CD4-positive, CD25-positive, alpha-beta regulatory T cell (primary cell): ENCODE measurements around the gene CHTF18. TPM values are rescaled to one million over a fixed set of nuclear protein-coding genes. Genes with fewer than 3 reads are reported as not detected.
A peak's percentile ranks its signal among the peaks of the same experiment; 100 is the strongest.
"Not testable (repeated sequence)": the region's sequence is repeated elsewhere in the genome, so short reads cannot be mapped to it uniquely, and the experiment has no call there.

Source experiments
- ATAC-seq, 2 donors: fragments of 150-1000 bp; cut with Tn5 transposase; one replicate each; pipeline ENCODE4 v1.10.0; 2021; ENCODE audit warnings: low read depth in 2 of 2, moderate number of reproducible peaks in 2 of 2, moderate library complexity in 1 of 2
- DNase-seq, 3 donors: peaks; one replicate each; pipeline versions ENCODE4 v3.0.0 to v3.0.0-alpha.2; 2012 to 2022; ENCODE audit warnings: mixed read lengths in 1 of 3
- H3K27ac ChIP-seq: one replicate; pipeline ENCODE4 v1.7.0; 2013; ENCODE audit warnings: mild to moderate bottlenecking, low read length; ENCODE audit not compliant: insufficient read depth, poor library complexity, severe bottlenecking
- H3K27me3 ChIP-seq: one replicate; pipeline ENCODE4 v1.7.0; 2013; ENCODE audit warnings: low read length; ENCODE audit not compliant: control insufficient read depth, insufficient read depth
- H3K36me3 ChIP-seq: one replicate; pipeline ENCODE4 v1.7.0; 2013; ENCODE audit warnings: mild to moderate bottlenecking, low read length, moderate library complexity; ENCODE audit not compliant: control insufficient read depth, insufficient read depth
- H3K4me1 ChIP-seq: 2 replicates; pipeline ENCODE4 v1.7.0; 2013; ENCODE audit warnings: mild to moderate bottlenecking, low read length; ENCODE audit not compliant: insufficient read depth, control insufficient read depth, poor library complexity, severe bottlenecking
- H3K4me3 ChIP-seq: one replicate; pipeline ENCODE4 v1.7.0; 2013; ENCODE audit warnings: low read depth, mild to moderate bottlenecking, low read length, moderate library complexity
- H3K9me3 ChIP-seq, 2 experiments: 1 replicate in 1 of 2; 2 replicates in 1 of 2; pipeline ENCODE4 v1.7.0; 2013; ENCODE audit warnings: low read length in 2 of 2, mild to moderate bottlenecking in 1 of 2, moderate library complexity in 1 of 2; ENCODE audit not compliant: control insufficient read depth in 2 of 2
- H3K27ac Mint-ChIP-seq, 3 donors: one replicate each; pipeline ENCODE4 v1.8.0; 2020 to 2022; ENCODE audit warnings: mild to moderate bottlenecking in 3 of 3, mixed read lengths in 3 of 3, moderate library complexity in 2 of 3
- H3K27me3 Mint-ChIP-seq: one replicate; pipeline ENCODE4 v1.8.0; 2022; ENCODE audit warnings: mild to moderate bottlenecking, mixed read lengths
- H3K36me3 Mint-ChIP-seq: one replicate; pipeline ENCODE4 v1.8.0; 2020; ENCODE audit warnings: mixed read lengths
- H3K4me1 Mint-ChIP-seq, 4 donors: one replicate each; pipeline ENCODE4 v1.8.0; 2020 to 2022; ENCODE audit warnings: mixed read lengths in 4 of 4, mild to moderate bottlenecking in 1 of 4
- H3K4me3 Mint-ChIP-seq, 4 donors: one replicate each; pipeline ENCODE4 v1.8.0; 2020 to 2022; ENCODE audit warnings: mild to moderate bottlenecking in 4 of 4, mixed read lengths in 4 of 4, moderate library complexity in 3 of 4
- H3K9me3 Mint-ChIP-seq, 7 donors: one replicate each; pipeline ENCODE4 v1.8.0; 2020 to 2022; ENCODE audit warnings: mixed read lengths in 7 of 7, mild to moderate bottlenecking in 3 of 7, moderate library complexity in 2 of 7
- polyA plus RNA-seq, 4 donors: library from polyadenylated mRNA; unstranded; fragments of 300-500 nt; fragmentation: Illumina TruSeq; gene quantifications; one replicate each; pipeline ENCODE4 v1.2.3, GENCODE V29; 2021
- total RNA-seq: library from RNA; stranded (reverse); gene quantifications from one replicate; pipeline ENCODE4 v1.2.3, GENCODE V29; 2022

Gene CHTF18
- total RNA-seq (28.8 TPM), polyA plus RNA-seq (1 to 10 TPM; 1.1 to 5.9 (median 2.8) TPM)

- peak; percentile 92 to 94 for ATAC-seq
- H3K4me1 ChIP-seq: peaks cover 29% of the 10 kb centered on the region
- Mint-ChIP-seq H3K36me3 (peaks cover 7% of the 10 kb centered on the region), H3K9me3 (no peaks in the 10 kb centered on the region), H3K27me3 (no peaks in the 10 kb centered on the region), H3K27ac (peak within 1 kb of the TSS in 1 of 3 donors; percentile 51), H3K4me1 (peaks cover 0 to 19% (median 2%) of the 10 kb centered on the region in 4 donors), H3K4me3 (peak within 1 kb of the TSS; percentile 63 to 87 (median 80))
- H3K4me3 ChIP-seq: peak within 1 kb of the TSS; percentile 44
- H3K27ac ChIP-seq: peak within 1 kb of the TSS; percentile 33
- DNase-seq: peak; percentile 90 to 94 (median 93)
- H3K27me3 ChIP-seq: no peaks in the 10 kb centered on the region
- H3K36me3 ChIP-seq: peaks cover 7% of the 10 kb centered on the region
- no peaks in the 10 kb centered on the region for H3K9me3 ChIP-seq
These were observed at the start of gene CHTF18 for GRCh38 chr16:788399-789126. TSS of gene CHTF18 (plus strand) at chr16:788620. CDS start at chr16:788685, 65 bp downstream.

- Histone ChIP-seq H3K36me3 (peaks cover 11% of the 10 kb centered on the region), H3K9me3 (no peaks in the 10 kb centered on the region), H3K4me1 (peaks cover 16% of the 10 kb centered on the region), H3K4me3 (no peak overlapping the region), H3K27ac (no peak overlapping the region), H3K27me3 (no peaks in the 10 kb centered on the region)
- Mint-ChIP-seq H3K27ac (no peak overlapping the region), H3K9me3 (peaks cover 0 to 2% (median 0%) of the 10 kb centered on the region in 7 donors), H3K4me1 (peaks cover 0 to 21% (median 1%) of the 10 kb centered on the region in 4 donors), H3K4me3 (peak overlapping the region; percentile 77 to 84 (median 80)), H3K27me3 (no peaks in the 10 kb centered on the region), H3K36me3 (peaks cover 8% of the 10 kb centered on the region)
- DNase-seq: no peak
- ATAC-seq: no peak
These were observed 48.6 kb upstream of the CHTF18 start for GRCh38 chr16:739560-740458.

DNA sequence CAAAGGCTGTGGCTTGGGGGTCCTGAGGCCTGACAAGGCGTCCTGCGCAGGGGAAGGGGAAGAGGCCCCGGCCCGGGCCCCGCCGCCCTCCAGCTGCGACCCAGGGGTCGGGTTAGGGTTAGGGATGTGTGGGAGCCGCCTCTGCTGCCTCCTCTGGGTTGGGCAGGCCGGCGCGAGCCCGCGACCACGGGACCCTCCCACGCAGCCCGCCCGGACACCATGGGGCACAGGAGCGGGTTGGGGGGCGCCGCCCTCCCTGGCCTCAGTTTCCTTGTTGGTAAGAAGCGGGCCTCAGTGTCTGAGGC, 48.0 kb upstream of the CHTF18 start:
- peaks cover 0 to 2% (median 0%) of the 10 kb centered on the region in 7 donors for H3K9me3 Mint-ChIP-seq
- ATAC-seq: no peak
- Histone ChIP-seq H3K4me1 (peaks cover 16% of the 10 kb centered on the region), H3K9me3 (no peaks in the 10 kb centered on the region), H3K4me3 (peak overlapping the region; percentile 18), H3K36me3 (peaks cover 11% of the 10 kb centered on the region), H3K27me3 (no peaks in the 10 kb centered on the region), H3K27ac (peak overlapping the region; percentile 77)
- peaks cover 0 to 21% (median 0%) of the 10 kb centered on the region in 4 donors for H3K4me1 Mint-ChIP-seq
- peak overlapping the region; percentile 79 to 92 (median 84) for H3K4me3 Mint-ChIP-seq
- H3K27me3 Mint-ChIP-seq: no peaks in the 10 kb centered on the region
- peak overlapping the region in 2 of 3 donors; percentile 43 to 67 for H3K27ac Mint-ChIP-seq
- no peak for DNase-seq
- H3K36me3 Mint-ChIP-seq: peaks cover 6% of the 10 kb centered on the region

DNA sequence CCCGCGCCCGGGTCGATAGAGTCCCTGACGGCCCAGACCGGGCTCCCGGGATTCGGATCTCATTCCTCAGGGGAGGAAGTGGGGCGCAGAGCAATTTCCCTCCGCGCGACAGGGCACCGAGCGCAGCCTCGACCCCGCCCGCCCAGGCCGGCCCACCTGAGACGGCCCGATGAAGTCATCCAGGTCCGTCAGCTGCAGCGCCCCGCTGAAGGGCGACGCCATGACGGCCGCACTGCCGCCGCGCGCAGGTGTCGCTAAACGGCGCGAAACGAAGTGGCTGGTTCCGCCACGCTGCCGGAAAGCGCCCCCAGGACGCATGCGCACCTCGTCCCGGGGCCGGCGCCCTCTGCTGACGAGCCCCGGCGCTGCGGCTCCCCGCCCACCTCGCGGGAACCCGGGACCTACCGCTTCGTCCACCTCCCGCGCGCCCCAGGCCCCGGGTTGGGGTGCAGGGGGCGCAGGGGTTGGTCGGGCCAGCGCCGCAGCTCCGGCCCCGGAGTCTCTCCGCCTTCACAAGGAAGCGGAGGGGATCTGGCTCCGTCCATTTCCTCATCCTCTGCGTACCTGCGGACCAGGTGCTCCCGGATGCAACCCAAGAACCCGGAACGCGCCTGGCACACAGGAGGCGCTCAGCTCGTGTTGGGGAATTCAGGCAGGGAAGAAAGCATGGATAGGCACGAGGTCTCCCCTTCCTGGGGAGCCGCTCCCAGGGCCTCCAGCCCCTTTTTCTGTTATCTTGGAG, 47.5 kb upstream of the CHTF18 start, which contains the start of gene CIAO3:
TSS of gene CIAO3 (minus strand) at position 234 of the 742 bp plus-strand sequence. CDS start at position 222, 12 bp downstream.
- Histone ChIP-seq H3K4me3 (peak within 1 kb of the TSS; percentile 53), H3K27ac (peak within 1 kb of the TSS; percentile 77), H3K36me3 (peaks cover 7% of the 10 kb centered on the region), H3K4me1 (peaks cover 16% of the 10 kb centered on the region), H3K27me3 (no peaks in the 10 kb centered on the region), H3K9me3 (no peaks in the 10 kb centered on the region)
- ATAC-seq (peak; percentile 87), DNase-seq (peak; percentile 85 to 91 (median 91))
- Mint-ChIP-seq H3K9me3 (peaks cover 0 to 2% (median 0%) of the 10 kb centered on the region in 7 donors), H3K4me1 (peaks cover 0 to 19% (median 0%) of the 10 kb centered on the region in 4 donors), H3K27me3 (no peaks in the 10 kb centered on the region), H3K4me3 (peak within 1 kb of the TSS; percentile 80 to 92 (median 84)), H3K36me3 (peaks cover 4% of the 10 kb centered on the region), H3K27ac (peak within 1 kb of the TSS in 2 of 3 donors; percentile 43 to 67)

DNA sequence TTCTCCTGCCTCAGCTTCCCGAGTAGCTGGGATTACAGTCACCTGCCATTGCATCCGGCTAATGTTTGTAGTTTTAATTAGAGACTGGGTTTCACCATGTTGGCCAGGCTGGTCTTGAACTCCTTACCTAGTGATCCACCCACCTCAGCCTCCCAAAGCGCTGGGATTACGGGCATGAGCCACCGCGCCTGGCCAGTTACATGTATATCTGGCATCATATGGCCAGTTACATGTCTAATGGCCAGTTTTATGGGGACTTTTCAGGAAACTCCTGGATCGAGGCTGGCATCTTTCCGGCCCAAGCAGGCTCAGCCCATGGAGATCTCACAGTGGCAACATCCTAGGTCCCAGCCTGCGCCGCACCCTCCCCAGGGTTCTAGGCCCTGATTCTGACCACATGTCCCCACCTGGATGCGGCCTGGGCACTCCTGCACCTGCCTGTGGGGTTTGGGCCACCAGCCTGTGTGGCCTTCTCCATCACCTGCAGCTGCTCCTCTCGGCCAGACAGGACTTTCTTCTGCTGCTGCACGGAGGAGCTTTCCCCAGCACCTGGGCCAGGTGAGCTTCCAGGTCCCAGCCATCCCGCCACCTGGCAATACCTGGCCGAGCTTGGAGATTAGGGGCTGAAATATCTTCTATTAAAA, 46.3 kb upstream of the CHTF18 start:
- H3K4me1 Mint-ChIP-seq: peaks cover 0 to 17% (median 0%) of the 10 kb centered on the region in 4 donors
- peaks cover 0 to 2% (median 0%) of the 10 kb centered on the region in 7 donors for H3K9me3 Mint-ChIP-seq
- H3K4me3 ChIP-seq: no peak overlapping the region
- no peaks in the 10 kb centered on the region for H3K27me3 ChIP-seq
- H3K9me3 ChIP-seq: no peaks in the 10 kb centered on the region
- H3K27ac ChIP-seq: no peak overlapping the region
- ATAC-seq (no peak), DNase-seq (no peak)
- H3K36me3 Mint-ChIP-seq: no peaks in the 10 kb centered on the region
- peak overlapping the region; percentile 72 to 84 (median 80) for H3K4me3 Mint-ChIP-seq
- H3K36me3 ChIP-seq: peaks cover 6% of the 10 kb centered on the region
- no peaks in the 10 kb centered on the region for H3K27me3 Mint-ChIP-seq
- H3K27ac Mint-ChIP-seq: peak overlapping the region in 1 of 3 donors; percentile 43
- H3K4me1 ChIP-seq: peaks cover 16% of the 10 kb centered on the region

DNA sequence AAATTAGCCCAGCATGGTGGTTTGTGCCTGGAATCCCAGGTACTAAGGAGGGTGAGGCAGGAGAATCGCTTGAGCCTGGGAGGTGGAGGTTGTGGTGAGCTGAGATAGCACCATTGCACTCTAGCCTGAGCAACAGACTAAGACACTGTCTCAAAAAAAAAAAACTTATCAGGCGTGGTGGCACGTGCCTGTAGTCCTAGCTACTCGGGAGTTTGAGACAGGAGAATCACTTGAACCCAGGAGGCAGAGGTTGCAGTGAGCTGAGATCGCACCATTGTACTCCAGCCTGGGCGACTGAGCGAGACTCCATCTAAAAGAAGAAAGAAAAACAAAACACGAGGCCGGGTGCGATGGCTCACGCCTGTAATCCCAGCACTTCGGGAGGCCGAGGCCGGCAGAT, 45.5 kb upstream of the CHTF18 start:
- not testable (repeated sequence) for H3K27ac ChIP-seq, H3K9me3 ChIP-seq, H3K27me3 ChIP-seq, DNase-seq, ATAC-seq, H3K27me3 Mint-ChIP-seq, H3K4me3 ChIP-seq, H3K9me3 Mint-ChIP-seq, H3K36me3 ChIP-seq, H3K27ac Mint-ChIP-seq, H3K36me3 Mint-ChIP-seq
- Mint-ChIP-seq H3K4me3 (peak overlapping the region in 1 of 4 donors; percentile 61), H3K4me1 (peaks cover 0 to 13% (median 0%) of the 10 kb centered on the region in 4 donors)
- H3K4me1 ChIP-seq: peaks cover 16% of the 10 kb centered on the region
